NCI-H2196 (cell line): ENCODE data around the gene TCAP.
"Not testable (repeated sequence)": the region's sequence is repeated elsewhere in the genome, so short reads cannot be mapped to it uniquely, and the experiment has no call there.

Experiments
- DNase-seq: peaks from one replicate; lab custom pipeline; 2025; ENCODE audit not compliant: unreplicated experiment; lab: John Stamatoyannopoulos, UW

TCAP gene

GRCh38 chr17:39678340-39679116 is 13.4 kb downstream of the TCAP start:
- no peak for DNase-seq

- no peak for DNase-seq
Observed at GRCh38 chr17:39679521-39680192, 14.5 kb downstream of the TCAP start.

GRCh38 chr17:39683295-39683939 is 18.3 kb downstream of the TCAP start:
- no peak for DNase-seq

GRCh38 chr17:39684369-39685192 is 19.4 kb downstream of the TCAP start:
- DNase-seq, result no peak

- DNase-seq, result no peak
Observed at GRCh38 chr17:39687101-39687545, 22.0 kb downstream of the TCAP start.

GRCh38 chr17:39687546-39688474 is 22.7 kb downstream of the TCAP start, which contains the start of gene PGAP3:
PGAP3 (minus strand) TSS chr17:39688057; CDS start chr17:39688014, 43 bp downstream.
- DNase-seq, result peak; percentile 79

GRCh38 chr17:39688475-39688835 is 23.3 kb downstream of the TCAP start:
- DNase-seq, result no peak

GRCh38 chr17:39688945-39689344 is 23.8 kb downstream of the TCAP start:
- DNase-seq, result no peak

- DNase-seq, result no peak
Observed at GRCh38 chr17:39694593-39694992, 29.4 kb downstream of the TCAP start.

- DNase-seq, result no peak
Observed at GRCh38 chr17:39695089-39695474, 29.9 kb downstream of the TCAP start.

GRCh38 chr17:39696731-39697130 is 31.6 kb downstream of the TCAP start:
- DNase-seq, result no peak

- no peak for DNase-seq
Observed at GRCh38 chr17:39697961-39698360, 32.8 kb downstream of the TCAP start.

- not testable (repeated sequence) for DNase-seq
Observed at GRCh38 chr17:39699157-39699817, 34.1 kb downstream of the TCAP start.

- DNase-seq, result no peak
Observed at GRCh38 chr17:39699818-39700147, 34.6 kb downstream of the TCAP start, which contains the start of gene ERBB2. ERBB2 (plus strand) TSS chr17:39700064; CDS start chr17:39700239, 175 bp downstream.

- no peak for DNase-seq
Observed at GRCh38 chr17:39700148-39700987, 35.2 kb downstream of the TCAP start.

- no peak for DNase-seq
Observed at GRCh38 chr17:39701012-39701783, 36.0 kb downstream of the TCAP start.

- no peak for DNase-seq
Observed at GRCh38 chr17:39701784-39702422, 36.8 kb downstream of the TCAP start.
